Measurements from ENCODE around the gene ERICH6B. TPM values are rescaled to one million over a fixed set of nuclear protein-coding genes. Genes with fewer than 3 reads are reported as not detected.

The ERICH6B gene
- total and polyA plus RNA-seq, 2 of the 13 experiments (the other 11 are each of a cell fraction or from before 2014, with no cell fraction given) = not detected

- Histone ChIP-seq H3K4me3 (replicated peaks in 1 of 3; ENCODE audit: insufficient read depth in 1 of 3, low read depth in 2 of 3, low read length in 3 of 3) (no peak overlapping the region), H3K27me3 (ENCODE audit: control insufficient read depth in 1 of 2, insufficient read depth in 2 of 2, low read length in 2 of 2) (no peaks in the 10 kb centered on the region), H3K36me3 (replicated peaks in 1 of 2; ENCODE audit: control insufficient read depth in 1 of 2, insufficient read depth in 2 of 2, low read length in 2 of 2) (no peaks in the 10 kb centered on the region), H3K9me3 (ENCODE audit: low read length) (no peaks in the 10 kb centered on the region), H3K9ac (ENCODE audit: insufficient read depth, low read depth, low read length) (no peak overlapping the region), H3K79me2 (ENCODE audit: insufficient read depth, low read length) (no peaks in the 10 kb centered on the region), H2AFZ (ENCODE audit: low read length) (no peak overlapping the region), H4K20me1 (ENCODE audit: insufficient read depth, low read length) (no peaks in the 10 kb centered on the region), H3K27ac (ENCODE audit: extremely low read length, insufficient read depth, low read length) (no peak overlapping the region), H3K4me2 (ENCODE audit: low read depth, low read length) (no peak overlapping the region), H3K4me1 (ENCODE audit: insufficient read depth, low read length) (no peaks in the 10 kb centered on the region)
- no TSS peak for BruUV-seq (replicated peaks)
- FAIRE-seq = no peak
- no peak for ATAC-seq
- in situ Hi-C loops (cut with HindIII; ENCODE audit: extremely low pct_ligation_motif_present, low pct_unique_long_range_greater_than_20kb) (no loop called here), intact Hi-C loops (cut with micrococcal nuclease; ENCODE audit: unreplicated experiment) (no loop called here)
- DNase-seq (ENCODE audit: low spot score) = no peak
- WGBS (ENCODE audit: low lambda C conversion rate) = 8% methylated on average over 4 of the region's 4 CpGs
- TF ChIP-seq ZNF672 (CRISPR knock-in tag; IDR thresholded peaks at IDR 0.05) = no peak
- TF ChIP-seq NR3C1 (CRISPR knock-in tag; IDR thresholded peaks at IDR 0.05) = no peak
- TF ChIP-seq ZNF362 (CRISPR knock-in tag; IDR thresholded peaks at IDR 0.05; ENCODE audit: borderline replicate concordance) = no peak
- no peak for TF ChIP-seq XBP1 (CRISPR knock-in tag; IDR thresholded peaks at IDR 0.05)
- TF ChIP-seq, protein P1, sequence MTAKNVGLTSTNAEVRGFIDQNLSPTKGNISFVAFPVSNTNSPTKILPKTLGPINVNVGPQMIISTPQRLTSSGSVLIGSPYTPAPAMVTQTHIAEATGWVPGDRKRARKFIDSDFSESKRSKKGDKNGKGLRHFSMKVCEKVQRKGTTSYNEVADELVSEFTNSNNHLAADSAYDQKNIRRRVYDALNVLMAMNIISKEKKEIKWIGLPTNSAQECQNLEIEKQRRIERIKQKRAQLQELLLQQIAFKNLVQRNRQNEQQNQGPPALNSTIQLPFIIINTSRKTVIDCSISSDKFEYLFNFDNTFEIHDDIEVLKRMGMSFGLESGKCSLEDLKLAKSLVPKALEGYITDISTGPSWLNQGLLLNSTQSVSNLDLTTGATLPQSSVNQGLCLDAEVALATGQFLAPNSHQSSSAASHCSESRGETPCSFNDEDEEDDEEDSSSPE (CRISPR knock-in tag; IDR thresholded peaks at IDR 0.05) = no peak
- TF ChIP-seq GATAD1 (CRISPR knock-in tag; IDR thresholded peaks at IDR 0.05) = no peak
- TF ChIP-seq MYC (CRISPR knock-in tag; IDR thresholded peaks at IDR 0.05; ENCODE audit: borderline replicate concordance) = no peak
- TF ChIP-seq POLR2G (IDR thresholded peaks at IDR 0.05; ENCODE audit: low read depth, low read length) = no peak
- no peak for TF ChIP-seq ZNF33B (CRISPR knock-in tag; IDR thresholded peaks at IDR 0.05)
- no peak for TF ChIP-seq DR1 (CRISPR knock-in tag; IDR thresholded peaks at IDR 0.05)
- no peak for TF ChIP-seq RAD21 (CRISPR knock-in tag; IDR thresholded peaks at IDR 0.05)
- no peak for TF ChIP-seq PBX2 (CRISPR knock-in tag; IDR thresholded peaks at IDR 0.05)
- TF ChIP-seq ZNF784 (CRISPR knock-in tag; IDR thresholded peaks at IDR 0.05; ENCODE audit: borderline replicate concordance) = no peak
- TF ChIP-seq, protein P2, sequence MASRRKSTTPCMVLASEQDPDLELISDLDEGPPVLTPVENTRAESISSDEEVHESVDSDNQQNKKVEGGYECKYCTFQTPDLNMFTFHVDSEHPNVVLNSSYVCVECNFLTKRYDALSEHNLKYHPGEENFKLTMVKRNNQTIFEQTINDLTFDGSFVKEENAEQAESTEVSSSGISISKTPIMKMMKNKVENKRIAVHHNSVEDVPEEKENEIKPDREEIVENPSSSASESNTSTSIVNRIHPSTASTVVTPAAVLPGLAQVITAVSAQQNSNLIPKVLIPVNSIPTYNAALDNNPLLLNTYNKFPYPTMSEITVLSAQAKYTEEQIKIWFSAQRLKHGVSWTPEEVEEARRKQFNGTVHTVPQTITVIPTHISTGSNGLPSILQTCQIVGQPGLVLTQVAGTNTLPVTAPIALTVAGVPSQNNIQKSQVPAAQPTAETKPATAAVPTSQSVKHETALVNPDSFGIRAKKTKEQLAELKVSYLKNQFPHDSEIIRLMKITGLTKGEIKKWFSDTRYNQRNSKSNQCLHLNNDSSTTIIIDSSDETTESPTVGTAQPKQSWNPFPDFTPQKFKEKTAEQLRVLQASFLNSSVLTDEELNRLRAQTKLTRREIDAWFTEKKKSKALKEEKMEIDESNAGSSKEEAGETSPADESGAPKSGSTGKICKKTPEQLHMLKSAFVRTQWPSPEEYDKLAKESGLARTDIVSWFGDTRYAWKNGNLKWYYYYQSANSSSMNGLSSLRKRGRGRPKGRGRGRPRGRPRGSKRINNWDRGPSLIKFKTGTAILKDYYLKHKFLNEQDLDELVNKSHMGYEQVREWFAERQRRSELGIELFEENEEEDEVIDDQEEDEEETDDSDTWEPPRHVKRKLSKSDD (CRISPR knock-in tag; IDR thresholded peaks at IDR 0.05; ENCODE audit: low read depth) = no peak
- TF ChIP-seq ZNF24 (IDR thresholded peaks at IDR 0.05) = no peak
- no peak for TF ChIP-seq FOXC1 (CRISPR knock-in tag; IDR thresholded peaks at IDR 0.05; ENCODE audit: borderline replicate concordance)
- TF ChIP-seq ZNF768 (CRISPR knock-in tag; IDR thresholded peaks at IDR 0.05) = no peak
- TF ChIP-seq TP53 (CRISPR knock-in tag; conservative IDR thresholded peaks at IDR 0.05) = no peak
- CTCF ChIA-PET (ENCODE audit: low intra/inter-chr PET ratio, low total read pairs) = no interaction called here
- POLR2A ChIA-PET = no interaction called here
These were observed 13.1 kb downstream of the ERICH6B start for GRCh38 chr13:45602183-45603170.
